ENCODE results near the gene RSPH1.

DNA sequence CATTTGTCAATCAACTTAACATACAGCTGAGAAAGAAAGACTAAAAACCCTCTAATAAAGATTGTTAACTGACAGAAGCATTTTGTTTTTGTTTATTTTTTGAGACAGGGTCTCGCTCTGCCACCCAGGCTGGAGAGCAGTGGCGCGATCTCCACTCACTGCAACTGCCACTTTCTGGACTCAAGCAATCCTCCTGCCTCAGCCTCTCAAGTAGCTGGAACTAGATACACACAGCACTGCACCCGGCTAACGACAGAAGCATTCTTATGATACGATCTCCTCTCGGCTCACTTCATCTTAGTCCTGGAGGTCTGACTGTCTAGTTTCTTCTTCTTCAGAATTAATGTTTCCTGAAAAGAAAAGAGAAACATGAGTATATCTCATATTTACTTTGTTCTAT is 23.5 kb downstream of the RSPH1 start:
- TF ChIP-seq, protein P1, sequence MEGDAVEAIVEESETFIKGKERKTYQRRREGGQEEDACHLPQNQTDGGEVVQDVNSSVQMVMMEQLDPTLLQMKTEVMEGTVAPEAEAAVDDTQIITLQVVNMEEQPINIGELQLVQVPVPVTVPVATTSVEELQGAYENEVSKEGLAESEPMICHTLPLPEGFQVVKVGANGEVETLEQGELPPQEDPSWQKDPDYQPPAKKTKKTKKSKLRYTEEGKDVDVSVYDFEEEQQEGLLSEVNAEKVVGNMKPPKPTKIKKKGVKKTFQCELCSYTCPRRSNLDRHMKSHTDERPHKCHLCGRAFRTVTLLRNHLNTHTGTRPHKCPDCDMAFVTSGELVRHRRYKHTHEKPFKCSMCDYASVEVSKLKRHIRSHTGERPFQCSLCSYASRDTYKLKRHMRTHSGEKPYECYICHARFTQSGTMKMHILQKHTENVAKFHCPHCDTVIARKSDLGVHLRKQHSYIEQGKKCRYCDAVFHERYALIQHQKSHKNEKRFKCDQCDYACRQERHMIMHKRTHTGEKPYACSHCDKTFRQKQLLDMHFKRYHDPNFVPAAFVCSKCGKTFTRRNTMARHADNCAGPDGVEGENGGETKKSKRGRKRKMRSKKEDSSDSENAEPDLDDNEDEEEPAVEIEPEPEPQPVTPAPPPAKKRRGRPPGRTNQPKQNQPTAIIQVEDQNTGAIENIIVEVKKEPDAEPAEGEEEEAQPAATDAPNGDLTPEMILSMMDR (IDR thresholded peaks at IDR 0.05) = no peak
- TF ChIP-seq POLR2A (IDR thresholded peaks at IDR 0.05) = no peak
